GM19438 (cell line): ENCODE measurements around the gene RMDN2.
"Not testable (repeated sequence)": the region's sequence is repeated elsewhere in the genome, so short reads cannot be mapped to it uniquely, and the experiment has no call there.

Experiments used
- ATAC-seq: cut with Tn5 transposase; IDR thresholded peaks from one replicate; pipeline ENCODE4 v1.9.1; 2021; ENCODE audit warnings: low read depth; ENCODE audit not compliant: unreplicated experiment

RMDN2 gene

DNA sequence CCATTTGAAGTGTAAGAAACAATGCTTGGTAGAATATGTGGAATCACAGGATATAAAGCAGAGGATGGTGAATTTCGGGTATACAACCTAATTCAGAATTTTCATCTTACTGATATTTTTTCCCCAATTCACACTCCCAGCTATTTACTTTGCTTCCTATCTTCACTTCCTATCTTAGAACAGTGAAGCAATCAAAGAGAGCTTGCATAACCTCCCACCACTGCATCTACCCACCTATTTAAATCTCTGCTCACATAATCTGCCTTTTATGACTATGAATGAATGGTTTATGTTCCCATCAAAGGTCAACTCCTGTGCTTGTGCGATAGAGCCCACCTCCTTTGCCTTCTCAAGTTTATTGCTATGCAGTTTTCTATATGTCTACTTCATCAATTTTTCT, 3.3 kb downstream of the RMDN2 start:
- no peak for ATAC-seq

DNA sequence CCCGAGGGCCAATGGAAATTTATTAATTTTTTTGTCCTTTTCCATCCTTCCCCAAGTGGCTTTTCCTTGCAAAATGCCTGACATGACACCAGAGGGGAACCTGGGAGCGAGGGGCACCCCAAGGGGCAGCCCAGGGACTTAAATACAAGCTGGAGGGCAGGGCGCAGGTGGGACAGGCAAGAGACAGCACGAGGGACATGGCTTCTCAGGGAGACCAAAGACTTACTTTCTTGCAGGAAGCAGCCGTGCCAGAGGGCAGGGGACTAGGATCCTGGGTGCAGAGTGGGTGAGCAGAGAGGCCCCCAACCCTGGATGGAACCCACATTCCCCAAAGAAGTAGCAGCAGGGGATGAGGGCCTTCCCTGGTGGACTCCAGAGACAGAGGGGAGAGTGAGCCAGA, 5.3 kb downstream of the RMDN2 start:
- not testable (repeated sequence) for ATAC-seq

DNA sequence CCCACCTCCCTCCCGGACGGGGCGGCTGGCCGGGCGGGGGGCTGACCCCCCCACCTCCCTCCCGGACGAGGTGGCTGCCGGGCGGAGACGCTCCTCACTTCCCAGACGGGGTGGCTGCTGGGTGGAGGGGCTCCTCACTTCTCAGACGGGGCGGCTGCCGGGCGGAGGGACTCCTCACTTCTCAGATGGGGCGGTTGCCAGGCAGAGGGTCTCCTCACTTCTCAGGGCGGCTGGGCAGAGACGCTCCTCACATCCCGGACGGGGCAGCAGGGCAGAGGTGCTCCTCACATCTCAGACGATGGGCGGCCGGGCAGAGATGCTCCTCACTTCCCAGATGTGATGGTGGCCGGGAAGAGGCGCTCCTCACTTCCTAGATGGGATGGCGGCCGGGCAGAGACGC, 7.8 kb downstream of the RMDN2 start:
- ATAC-seq: not testable (repeated sequence)

DNA sequence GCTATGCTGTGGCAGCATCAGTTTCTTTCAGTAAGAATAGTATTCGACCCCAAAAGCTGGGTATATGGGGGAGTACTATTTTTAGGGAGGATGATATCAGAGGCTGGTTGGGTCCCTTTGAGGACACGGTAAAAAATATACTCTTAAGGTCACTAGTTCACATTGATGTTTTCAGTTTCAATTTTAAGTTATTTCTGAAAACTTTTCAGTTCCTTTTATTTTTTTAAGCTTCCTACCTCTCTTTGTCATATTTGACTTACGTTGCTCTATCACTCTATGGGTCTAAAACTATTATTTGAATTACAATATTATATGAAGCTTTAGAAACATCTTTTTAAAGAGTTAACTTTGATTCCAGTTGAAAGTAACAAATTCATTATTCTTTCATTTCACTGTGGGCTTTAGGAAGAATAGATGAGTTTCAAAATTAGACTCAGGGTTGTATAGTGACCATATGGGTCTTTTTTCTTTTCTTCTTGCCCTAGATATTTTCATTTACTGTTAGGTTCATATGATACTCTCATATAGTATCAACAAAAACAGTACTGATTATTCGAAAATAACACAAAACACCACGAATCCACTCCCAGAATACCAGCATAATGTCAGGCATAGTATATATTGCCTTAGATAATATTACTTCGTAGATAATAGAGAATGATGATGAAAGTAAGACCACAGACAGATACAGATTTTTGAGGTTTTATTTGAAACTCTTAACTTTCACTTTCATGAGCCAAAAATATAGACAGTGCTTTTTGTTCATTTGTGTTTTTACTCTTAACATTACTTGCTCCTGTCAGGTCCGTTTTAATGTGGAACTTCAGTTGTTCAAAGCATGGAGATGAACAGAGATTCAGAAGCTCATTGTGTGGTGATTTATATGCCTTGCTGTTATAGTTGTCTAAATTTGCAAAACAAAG, 9.8 kb downstream of the RMDN2 start:
- peak; percentile 94 for ATAC-seq

DNA sequence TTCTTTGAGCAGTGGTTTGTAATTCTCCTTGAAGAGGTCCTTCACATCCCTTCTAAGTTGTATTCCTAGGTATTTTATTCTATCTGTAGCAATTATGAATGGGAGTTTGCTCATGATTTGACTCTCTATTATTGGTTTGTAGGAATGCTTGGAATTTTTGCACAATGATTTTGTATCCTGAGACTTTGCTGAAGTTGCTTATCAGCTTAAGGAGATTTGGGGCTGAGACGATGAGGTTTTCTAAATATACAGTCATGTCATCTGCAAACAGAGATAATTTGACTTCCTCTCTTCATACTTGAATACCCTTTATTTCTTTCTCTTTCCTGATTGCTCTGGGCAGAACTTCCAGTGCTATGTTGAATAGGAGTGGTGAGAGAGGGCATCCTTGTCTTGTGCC, 12.5 kb downstream of the RMDN2 start:
- not testable (repeated sequence) for ATAC-seq

DNA sequence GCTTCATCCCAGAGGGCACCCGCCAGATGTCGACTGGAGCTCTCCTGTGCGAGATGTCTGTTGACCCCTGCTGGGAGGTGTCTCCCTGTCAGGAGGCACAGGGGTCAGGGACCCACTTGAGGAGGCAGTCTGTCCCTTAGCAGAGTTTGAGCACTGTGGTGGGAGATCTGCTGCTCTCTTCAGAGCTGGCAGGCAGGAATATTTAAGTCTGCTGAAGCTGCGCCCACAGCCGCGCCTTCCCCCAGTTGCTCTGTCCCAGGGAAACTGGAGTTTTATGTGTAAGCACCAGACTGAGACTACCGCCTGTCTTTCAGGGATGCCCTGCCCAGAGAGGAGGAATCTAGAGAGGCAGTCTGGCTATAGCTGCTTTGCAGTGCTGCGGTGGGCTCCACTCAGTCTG, 16.2 kb downstream of the RMDN2 start:
- not testable (repeated sequence) for ATAC-seq

DNA sequence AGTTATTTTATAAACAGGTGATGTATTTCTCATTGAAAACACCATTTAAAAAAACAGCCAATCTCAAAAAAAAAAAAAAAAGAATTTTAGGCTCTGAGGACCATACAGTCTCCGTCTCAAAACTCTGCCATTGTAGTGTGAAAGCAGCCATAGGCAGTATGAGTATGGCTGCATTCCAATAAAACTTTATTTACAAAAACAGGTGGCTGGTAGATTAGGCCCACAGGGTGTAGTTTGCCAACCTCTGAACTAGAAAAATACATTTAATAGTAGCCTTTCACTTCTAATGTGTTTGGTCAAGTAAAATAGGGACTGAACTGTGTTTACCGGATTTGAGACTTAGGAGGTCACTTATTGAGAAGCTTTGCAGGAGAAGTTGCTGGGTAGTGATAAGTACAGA, 19.2 kb downstream of the RMDN2 start:
- ATAC-seq: no peak

DNA sequence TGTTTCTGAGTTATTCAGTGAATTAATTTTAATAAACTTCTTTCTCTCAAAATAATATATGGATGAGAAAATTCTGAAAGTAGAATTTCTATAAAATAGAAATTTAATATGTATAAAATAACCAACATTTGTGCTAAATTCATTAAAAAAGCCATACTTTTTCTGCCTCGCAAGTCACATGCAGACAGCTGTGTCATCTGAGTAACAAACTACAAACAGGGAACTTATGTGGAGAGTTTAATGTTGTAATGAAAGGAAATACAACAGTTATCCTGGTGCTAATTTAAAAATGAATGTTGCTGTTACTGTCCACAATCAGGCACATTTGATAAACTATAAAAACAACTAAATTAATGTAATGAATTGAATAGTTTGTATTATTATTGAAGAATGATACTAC, 22.2 kb downstream of the RMDN2 start:
- ATAC-seq: no peak

DNA sequence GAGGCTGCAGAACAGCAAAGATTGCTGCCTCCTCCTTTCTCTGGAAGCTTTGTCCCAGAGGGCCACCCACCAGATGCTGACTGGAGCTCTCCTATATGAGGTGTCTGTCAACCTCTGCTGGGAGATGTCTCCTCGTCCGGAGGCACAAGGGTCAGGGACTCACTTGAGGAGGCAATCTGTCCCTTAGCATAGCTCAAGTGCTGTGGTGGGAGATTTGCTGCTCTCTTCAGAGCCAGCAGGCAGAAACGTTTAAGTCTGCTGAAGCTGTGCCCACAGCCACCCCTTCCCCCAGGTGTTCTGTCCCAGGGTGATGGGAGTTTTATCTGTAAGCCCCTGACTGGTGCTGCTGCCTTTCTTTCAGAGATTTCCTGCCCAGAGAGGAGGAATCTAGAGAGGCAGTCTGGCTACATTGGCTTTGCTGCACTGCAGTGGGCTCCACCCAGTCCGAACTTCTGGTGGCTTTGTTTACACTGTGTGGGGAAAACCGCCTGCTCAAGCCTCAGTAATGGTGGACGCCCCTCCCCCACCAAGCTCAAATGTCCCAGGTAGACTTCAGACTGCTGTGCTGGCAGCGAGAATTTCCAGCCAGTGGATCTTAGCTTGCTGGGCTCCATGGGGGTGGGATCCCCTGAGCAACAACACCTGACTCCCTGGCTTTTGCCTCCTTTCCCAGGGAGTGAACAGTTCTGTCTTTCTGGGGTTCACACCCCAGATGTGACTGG, 37.1 kb downstream of the RMDN2 start:
- not testable (repeated sequence) for ATAC-seq

DNA sequence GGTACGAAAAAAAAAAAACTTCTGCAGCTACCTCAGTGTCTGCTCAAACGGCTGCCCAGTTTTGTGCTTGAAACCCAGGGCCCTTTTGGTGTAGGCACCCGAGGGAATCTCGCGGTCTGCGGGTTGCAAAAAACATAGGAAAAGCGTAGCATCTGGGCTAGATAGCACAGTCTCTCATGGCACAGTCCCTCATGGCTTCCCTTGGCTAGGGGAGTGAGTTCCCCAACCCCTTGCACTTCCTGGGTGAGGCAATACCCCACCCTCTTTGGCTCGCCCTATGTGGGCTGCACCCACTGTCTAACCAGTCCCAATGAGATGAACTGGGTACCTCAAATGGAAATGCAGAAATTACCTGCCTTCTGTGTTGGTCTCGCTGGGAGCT, 37.6 kb downstream of the RMDN2 start:
- ATAC-seq: not testable (repeated sequence)

DNA sequence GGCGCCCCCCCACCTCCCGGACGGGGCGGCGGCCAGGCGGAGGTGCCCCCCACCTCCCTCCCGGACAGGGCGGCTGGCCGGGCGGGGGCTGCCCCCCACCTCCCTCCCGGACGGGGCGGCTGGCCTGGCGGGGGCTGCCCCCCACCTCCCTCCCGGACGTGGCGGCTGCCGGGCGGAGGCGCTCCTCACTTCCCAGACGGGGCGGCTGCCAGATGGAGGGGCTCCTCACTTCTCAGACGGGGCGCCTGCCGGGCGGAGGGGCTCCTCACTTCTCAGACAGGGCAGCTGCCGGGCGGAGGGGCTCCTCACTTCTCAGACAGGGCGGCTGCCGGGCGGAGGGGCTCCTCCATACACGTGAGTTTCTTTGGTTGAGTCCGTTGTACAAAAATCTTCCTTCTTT, 38.8 kb downstream of the RMDN2 start:
- not testable (repeated sequence) for ATAC-seq

DNA sequence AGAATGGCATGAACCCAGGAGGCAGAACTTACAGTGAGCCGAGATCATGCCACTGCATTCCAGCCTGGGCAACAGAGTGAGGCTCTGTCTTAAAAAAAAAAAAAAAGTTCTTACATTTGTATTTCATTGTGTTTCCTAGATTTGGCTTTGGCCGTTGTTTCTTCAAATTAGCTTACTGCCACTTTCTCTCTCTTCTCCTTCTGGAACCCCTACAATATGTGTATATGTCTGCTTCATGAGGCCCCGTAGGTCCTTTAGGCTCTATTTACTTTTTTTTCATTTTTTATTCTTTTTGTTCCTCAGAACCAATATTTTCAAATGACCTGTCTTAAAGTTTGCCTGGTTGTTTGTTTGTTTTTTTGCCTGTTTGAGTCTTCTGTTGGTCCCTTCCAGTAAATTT, 41.2 kb downstream of the RMDN2 start:
- ATAC-seq: no peak

DNA sequence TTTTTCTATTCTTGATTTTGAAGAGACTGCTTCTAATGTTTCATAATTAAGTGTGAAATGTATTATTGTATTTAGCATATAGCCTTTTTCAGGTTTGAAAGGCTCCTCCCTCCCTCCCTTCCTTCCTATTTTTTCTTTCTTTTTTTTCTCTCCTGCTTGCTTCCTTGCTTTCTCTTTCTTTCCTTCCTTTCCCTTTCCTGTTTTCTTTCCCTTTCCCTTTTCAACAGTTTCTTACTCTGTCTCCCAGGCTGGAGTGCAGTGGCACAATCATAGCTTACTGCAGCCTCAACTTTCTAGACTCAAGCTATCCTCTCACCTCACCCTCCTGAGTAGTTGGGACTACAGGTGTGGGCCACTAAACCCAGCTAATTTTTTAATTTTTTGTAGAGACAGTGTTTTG, 44.6 kb downstream of the RMDN2 start:
- no peak for ATAC-seq

DNA sequence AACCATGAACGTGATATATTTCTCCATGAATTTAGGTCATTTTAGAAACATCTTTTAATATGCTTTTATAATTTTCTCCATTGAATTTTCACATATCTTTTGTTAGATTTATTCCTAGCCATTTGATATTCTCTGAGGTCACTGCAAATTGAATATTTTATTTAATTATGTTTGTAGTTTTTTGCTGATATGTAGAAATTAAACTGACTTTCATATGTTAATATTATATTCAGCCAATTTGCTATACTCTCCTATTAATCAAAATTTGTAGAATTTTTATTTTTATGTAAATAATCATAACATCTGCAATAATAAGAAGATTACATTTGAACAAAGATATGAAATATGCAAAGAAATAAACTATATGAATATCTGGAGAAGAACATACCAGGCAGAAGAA, 46.9 kb downstream of the RMDN2 start:
- ATAC-seq: no peak

DNA sequence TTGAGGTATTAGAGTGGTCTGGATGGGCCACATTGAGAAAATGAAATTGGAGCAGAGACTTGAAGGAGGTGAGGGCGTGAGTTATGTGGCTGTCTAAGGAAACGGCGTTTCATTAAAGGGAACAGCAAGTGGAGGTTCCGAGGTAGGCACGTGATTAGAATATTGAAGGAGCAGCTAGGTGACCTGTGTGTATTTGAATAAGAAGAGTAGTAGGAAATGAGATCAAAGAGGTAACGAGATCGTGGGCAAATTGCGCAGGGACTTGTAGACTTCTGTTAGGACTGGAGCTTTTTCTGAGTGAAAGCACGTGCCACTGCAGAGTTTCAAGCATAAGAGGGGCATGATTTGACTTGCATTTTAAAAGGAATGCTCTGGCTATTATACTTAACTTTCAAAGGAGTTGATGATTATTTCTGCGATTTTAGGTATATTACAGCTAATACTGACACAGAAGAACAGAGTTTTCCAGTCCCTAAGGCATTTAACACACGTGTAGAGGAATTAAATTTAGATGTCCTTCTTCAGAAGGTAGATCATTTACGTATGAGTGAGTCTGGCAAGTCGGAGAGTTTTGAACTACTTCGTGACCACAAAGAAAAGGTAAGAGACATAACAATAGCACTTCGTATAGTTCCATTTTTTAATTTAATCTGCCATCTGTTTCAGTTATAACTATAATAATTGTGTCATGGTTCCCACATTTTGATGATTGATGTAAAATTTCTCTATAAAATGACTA, 48.7 kb downstream of the RMDN2 start:
- no peak for ATAC-seq

DNA sequence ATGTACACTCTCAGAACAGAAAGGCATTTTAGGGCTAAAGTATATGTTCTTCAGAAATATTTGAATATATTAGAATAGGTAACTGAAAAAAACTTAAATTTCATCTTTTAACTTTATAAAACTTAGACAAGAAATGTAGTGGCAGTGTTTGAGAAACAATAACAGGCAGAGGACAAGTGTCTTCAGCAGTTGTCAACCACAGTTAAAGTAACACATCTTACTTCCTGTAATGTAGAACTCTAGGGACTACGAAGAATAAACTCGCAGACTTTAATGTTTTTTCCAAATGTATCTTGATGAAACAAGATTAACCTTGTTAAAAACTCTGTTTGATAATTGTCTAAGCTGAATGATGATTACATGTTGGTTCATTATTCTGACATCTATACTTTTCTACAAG, 50.7 kb downstream of the RMDN2 start:
- no peak for ATAC-seq

DNA sequence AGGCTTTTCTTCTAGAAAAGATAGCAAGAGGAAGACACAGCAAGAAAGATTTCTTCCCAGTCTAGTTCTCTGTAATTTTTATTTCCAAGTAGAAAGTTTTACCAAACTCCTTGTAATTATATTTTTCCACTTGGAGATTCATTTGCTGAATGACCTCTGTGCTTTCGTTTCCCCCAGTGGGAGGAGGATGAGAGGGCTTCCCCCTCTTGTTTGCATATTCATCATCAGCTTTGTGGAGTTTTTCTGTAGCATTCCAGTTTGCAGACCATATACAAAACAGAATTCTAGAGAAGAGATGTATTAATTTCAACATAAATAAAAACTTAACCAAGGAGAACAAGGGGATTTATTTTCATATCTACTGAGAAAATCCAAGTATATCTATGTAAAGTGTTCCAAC, 51.3 kb downstream of the RMDN2 start:
- ATAC-seq: no peak

DNA sequence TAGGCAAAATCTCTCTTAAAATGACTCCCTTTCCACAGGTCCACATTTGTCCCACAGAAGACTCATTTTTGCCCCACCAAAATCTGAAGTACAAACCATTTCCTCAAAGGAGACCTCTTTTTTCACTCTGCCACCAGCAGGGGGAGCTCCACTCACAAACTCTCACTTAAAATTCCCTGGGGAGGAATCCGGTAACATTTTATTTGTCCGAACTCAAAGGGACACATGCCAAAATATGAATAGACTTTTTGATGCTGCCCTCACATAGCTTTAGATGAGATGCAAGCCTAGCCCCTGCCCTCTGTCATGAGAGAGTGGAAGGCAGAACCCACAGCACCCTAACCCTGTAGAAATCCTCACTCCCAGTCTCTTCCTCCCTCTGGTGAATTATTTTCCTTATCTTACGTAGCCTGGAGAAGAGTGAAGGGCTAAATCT, 57.1 kb downstream of the RMDN2 start:
- no peak for ATAC-seq

DNA sequence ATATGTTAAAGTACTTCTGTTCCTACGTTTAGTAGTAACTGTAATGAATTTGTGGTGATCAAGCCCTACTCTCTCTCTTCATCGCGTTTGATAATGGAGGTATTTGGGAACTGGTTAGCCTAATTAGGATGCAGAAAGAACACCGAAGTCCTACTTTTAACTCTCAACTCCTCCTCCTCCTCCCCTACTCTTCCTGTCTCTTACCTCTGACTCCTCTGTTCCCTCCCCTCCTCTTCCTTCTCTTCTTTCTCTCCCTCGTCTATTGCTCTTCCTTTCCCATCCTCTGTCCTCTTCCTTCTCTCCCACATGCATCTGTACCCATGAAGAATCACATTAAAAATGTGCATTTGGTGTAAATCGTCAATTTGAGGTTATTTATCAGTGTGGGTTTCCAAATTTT, 57.8 kb downstream of the RMDN2 start:
- ATAC-seq: no peak

DNA sequence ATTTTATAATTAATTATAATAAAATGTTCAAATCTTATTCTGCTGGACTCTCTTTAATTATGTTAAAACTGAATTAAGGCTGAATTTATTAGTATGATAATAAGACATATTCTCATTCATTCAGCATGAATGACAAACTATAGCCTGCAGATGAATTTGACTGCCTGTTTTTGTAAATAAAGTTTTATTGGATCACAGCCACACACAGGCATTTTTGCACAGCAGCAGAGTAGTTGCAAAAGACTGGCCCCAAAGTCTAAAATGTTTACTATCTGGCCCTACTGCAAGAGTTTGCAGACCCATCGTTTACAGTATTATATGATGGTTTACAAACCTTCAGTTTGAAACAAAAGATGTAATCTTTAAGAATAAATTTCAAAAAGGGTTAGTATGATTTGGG, 58.6 kb downstream of the RMDN2 start:
- ATAC-seq: no peak

DNA sequence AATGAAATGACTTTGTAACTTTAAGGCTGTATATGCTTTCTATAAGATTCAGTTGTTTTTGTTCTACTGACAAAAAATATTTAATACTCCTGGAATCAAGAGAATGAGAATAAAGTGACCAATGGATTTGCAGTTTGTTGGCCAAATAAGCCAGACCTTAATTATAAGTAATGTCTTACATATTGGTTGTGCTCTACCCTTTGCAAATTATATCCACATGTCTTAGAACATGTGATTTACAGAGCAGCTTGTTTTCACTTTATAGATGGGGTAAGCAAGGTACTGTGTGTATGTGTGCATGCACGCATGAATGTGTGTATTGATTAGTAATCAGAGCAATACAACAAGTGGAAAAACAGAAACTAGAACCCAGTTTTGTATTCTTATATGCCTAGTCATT, 59.1 kb downstream of the RMDN2 start:
- no peak for ATAC-seq
